GM12864 (cell line): ENCODE measurements around the gene TIGD1.

Experiments used
- DNase-seq: peaks from one replicate; pipeline ENCODE4 v3.0.0-alpha.2; 2011; ENCODE audit warnings: low read depth
- H3K4me3 ChIP-seq: 2 replicates; pipeline ENCODE4 v1.5.1; 2011; ENCODE audit warnings: mild to moderate bottlenecking, low read depth, low read length, control low read depth
- TF ChIP-seq, protein P1 (sequence below): IDR thresholded peaks from 2 replicates; pipeline ENCODE4 v1.5.1; 2011; ENCODE audit warnings: low read depth, mild to moderate bottlenecking, moderate library complexity, low read length, control low read depth, inconsistent platforms; ENCODE audit errors: missing control alignments

The TIGD1 gene

GRCh38 chr2:232577841-232578240 is 27.5 kb upstream of the TIGD1 start:
- no peak for DNase-seq
- no peak overlapping the region for H3K4me3 ChIP-seq
- TF ChIP-seq, protein P1, sequence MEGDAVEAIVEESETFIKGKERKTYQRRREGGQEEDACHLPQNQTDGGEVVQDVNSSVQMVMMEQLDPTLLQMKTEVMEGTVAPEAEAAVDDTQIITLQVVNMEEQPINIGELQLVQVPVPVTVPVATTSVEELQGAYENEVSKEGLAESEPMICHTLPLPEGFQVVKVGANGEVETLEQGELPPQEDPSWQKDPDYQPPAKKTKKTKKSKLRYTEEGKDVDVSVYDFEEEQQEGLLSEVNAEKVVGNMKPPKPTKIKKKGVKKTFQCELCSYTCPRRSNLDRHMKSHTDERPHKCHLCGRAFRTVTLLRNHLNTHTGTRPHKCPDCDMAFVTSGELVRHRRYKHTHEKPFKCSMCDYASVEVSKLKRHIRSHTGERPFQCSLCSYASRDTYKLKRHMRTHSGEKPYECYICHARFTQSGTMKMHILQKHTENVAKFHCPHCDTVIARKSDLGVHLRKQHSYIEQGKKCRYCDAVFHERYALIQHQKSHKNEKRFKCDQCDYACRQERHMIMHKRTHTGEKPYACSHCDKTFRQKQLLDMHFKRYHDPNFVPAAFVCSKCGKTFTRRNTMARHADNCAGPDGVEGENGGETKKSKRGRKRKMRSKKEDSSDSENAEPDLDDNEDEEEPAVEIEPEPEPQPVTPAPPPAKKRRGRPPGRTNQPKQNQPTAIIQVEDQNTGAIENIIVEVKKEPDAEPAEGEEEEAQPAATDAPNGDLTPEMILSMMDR: no peak

- TF ChIP-seq, protein P1: no peak
- no peak for DNase-seq
- H3K4me3 ChIP-seq: no peak overlapping the region
Observed at GRCh38 chr2:232576995-232577394, 26.6 kb upstream of the TIGD1 start.

- TF ChIP-seq, protein P1: no peak
- no peak overlapping the region for H3K4me3 ChIP-seq
- DNase-seq: no peak
Observed at GRCh38 chr2:232575404-232575746, 25.0 kb upstream of the TIGD1 start.

GRCh38 chr2:232574674-232575403 is 24.5 kb upstream of the TIGD1 start:
- no peak overlapping the region for H3K4me3 ChIP-seq
- TF ChIP-seq, protein P1: no peak
- no peak for DNase-seq

- DNase-seq: no peak
- TF ChIP-seq, protein P1: no peak
- H3K4me3 ChIP-seq: no peak overlapping the region
Observed at GRCh38 chr2:232573771-232574435, 23.5 kb upstream of the TIGD1 start.

GRCh38 chr2:232573042-232573441 is 22.7 kb upstream of the TIGD1 start:
- no peak overlapping the region for H3K4me3 ChIP-seq
- DNase-seq: no peak
- TF ChIP-seq, protein P1: no peak
